T-helper 17 cell (primary cell): ENCODE data around the gene ANKLE1. TPM values are rescaled to one million over a fixed set of nuclear protein-coding genes. Genes with fewer than 3 reads are reported as not detected.

ENCODE experiments used
- ATAC-seq: fragments of 150-1000 bp; cut with Tn5 transposase; 2 replicates; pipeline ENCODE4 v1.10.0; 2021; ENCODE audit warnings: mild to moderate bottlenecking, moderate library complexity
- DNase-seq, 3 donors: peaks; one replicate each; pipeline versions ENCODE4 v3.0.0 to v3.0.0-alpha.2; 2020 to 2021
- H3K9me3 ChIP-seq: one replicate; pipeline ENCODE4 v1.7.0; 2013; ENCODE audit warnings: low read length, mild to moderate bottlenecking; ENCODE audit not compliant: control insufficient read depth, poor library complexity, severe bottlenecking
- H3K27ac Mint-ChIP-seq: one replicate; pipeline ENCODE4 v1.8.0; 2022; ENCODE audit warnings: mild to moderate bottlenecking, moderate library complexity, mixed read lengths
- H3K27me3 Mint-ChIP-seq: one replicate; pipeline ENCODE4 v1.8.0; 2022; ENCODE audit warnings: mixed read lengths
- H3K36me3 Mint-ChIP-seq: one replicate; pipeline ENCODE4 v1.8.0; 2022; ENCODE audit warnings: low read depth, mixed read lengths
- H3K4me1 Mint-ChIP-seq: one replicate; pipeline ENCODE4 v1.8.0; 2022; ENCODE audit warnings: mild to moderate bottlenecking, mixed read lengths
- H3K4me3 Mint-ChIP-seq: one replicate; pipeline ENCODE4 v1.8.0; 2022; ENCODE audit warnings: mild to moderate bottlenecking, moderate library complexity, mixed read lengths
- total RNA-seq, 4 donors: library from RNA in 2 of 4; stranded (reverse) in 2 of 4; gene quantifications; one replicate each; pipeline ENCODE4 v1.2.3 and lab custom pipeline; 2022 to 2026

The ANKLE1 gene
- total RNA-seq, 2 donors from 2014 or later: 1.4 to 2.0 TPM

DNA sequence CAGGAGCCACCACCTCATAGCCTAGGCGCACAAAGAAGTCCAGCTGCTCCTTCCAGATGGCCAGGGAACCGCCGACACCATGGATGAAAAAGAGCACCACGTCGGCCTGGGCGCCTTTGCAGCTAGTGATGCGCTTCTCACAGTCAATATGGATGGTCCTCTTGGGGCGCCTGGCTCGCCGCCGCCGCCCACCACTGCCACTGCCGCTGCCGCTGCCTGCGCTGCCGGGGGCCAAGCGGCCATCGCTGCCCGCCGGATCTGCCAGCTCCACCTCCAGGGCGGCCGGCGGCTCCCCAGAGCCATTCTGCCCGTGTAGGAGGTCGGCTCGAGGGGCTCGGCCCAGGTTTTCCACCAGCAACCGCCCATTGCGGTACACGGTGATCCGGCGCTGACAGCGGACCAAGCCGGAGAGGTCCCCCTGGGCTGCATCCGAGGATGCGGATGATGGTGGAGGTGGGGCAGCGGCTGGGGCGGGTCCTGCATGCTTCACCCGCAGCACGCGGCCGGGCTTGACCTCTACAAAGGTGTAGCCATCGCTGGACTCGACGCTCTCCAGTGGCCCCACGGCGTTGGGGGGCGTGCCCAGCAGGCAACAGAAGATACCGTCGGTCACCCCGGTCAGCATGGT is 19.4 kb downstream of the ANKLE1 start:
- H3K9me3 ChIP-seq: no peaks in the 10 kb centered on the region
- no peak for DNase-seq
- H3K36me3 Mint-ChIP-seq: no peaks in the 10 kb centered on the region
- H3K27ac Mint-ChIP-seq: no peak overlapping the region
- H3K4me1 Mint-ChIP-seq: peaks cover 14% of the 10 kb centered on the region
- ATAC-seq: no peak
- no peaks in the 10 kb centered on the region for H3K27me3 Mint-ChIP-seq
- H3K4me3 Mint-ChIP-seq: no peak overlapping the region

DNA sequence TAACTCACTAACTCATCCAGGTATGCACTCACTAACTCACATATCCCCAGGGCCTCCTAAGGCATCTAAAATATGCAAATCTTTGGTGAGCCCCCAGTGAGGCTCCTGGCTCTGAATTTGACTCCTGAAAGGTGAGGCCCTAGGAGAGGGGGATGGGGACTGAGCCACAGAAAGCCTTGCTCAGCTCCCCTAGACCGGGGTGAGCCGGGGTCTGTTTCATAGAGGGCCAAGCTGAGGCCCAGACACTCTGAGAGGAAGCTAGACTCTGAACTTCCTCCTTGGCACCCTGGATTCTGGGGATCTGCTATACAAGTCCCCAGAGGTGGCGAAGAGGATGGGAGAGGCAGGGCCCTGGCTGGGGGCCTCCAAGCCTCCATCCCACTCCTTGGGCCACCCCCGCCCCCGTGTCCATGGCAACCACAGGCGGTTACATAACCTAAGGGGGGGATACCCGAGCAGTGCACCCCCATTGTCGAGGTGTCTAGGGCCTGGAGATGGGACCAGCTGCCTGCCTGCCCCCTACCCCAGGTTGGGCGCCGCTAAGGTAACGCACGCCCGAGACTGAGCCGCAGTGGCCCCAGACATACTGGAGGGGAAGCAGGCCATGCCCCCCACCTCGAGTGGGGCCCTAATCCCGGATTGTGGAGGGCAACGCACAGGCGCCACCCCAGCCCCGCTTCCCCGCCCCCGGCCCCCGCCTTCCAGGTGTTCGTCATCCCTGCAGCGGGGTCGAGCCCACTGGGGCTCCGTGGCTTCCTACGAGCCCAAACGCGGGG is 20.9 kb downstream of the ANKLE1 start:
- H3K4me1 Mint-ChIP-seq: peaks cover 20% of the 10 kb centered on the region
- H3K36me3 Mint-ChIP-seq: no peaks in the 10 kb centered on the region
- no peaks in the 10 kb centered on the region for H3K9me3 ChIP-seq
- DNase-seq (no peak), ATAC-seq (no peak)
- H3K4me3 Mint-ChIP-seq: peak overlapping the region; percentile 87
- no peak overlapping the region for H3K27ac Mint-ChIP-seq
- no peaks in the 10 kb centered on the region for H3K27me3 Mint-ChIP-seq

DNA sequence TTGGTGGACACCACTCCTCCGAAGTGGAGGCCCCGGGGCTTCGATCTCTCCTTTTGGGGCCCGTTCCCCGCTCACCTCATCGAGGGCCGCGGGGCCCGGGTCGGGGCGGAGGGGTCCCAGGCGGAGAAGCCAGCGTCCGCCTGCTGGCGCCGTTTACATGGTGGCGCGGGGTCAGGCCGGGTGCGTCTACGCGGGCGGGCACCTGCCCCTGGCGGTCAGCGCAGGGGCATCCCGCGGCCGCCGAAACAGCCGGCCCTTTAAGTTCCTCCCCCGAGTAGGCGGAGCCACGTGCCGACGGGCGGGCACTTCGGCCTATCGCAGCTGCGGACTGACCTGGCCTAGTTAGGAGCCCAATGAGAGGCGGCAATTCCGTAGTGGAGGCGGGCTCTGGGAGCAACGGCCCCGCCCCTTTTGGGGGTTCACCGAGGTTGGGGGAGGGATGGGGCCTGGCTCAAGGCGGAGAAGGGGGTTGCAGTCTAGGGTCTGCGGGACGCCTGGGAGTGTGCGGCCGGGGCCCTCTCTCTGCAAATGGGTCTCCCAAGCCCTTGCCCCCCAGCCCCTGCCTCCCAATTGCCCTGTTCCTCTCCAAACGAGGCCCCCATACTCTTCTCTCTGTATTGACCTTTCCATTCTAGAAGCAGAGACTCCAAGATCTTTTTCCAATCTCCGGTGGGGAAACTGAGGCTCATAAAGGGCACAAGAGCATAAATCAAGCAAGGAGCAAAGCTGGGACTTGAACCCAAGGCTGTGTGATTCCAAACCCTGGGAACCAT is 21.7 kb downstream of the ANKLE1 start, which contains the start of gene ABHD8:
ABHD8 (minus strand) TSS at position 259 of the 773 bp plus-strand sequence. CDS start 1,809 bp downstream, outside the sequence.
- DNase-seq (peak; percentile 87 to 93 (median 89)), ATAC-seq (peak; percentile 80)
- no peaks in the 10 kb centered on the region for H3K27me3 Mint-ChIP-seq
- no peaks in the 10 kb centered on the region for H3K9me3 ChIP-seq
- H3K27ac Mint-ChIP-seq: peak within 1 kb of the TSS; percentile 71
- H3K4me3 Mint-ChIP-seq: peak within 1 kb of the TSS; percentile 87
- peaks cover 24% of the 10 kb centered on the region for H3K4me1 Mint-ChIP-seq
- H3K36me3 Mint-ChIP-seq: no peaks in the 10 kb centered on the region

DNA sequence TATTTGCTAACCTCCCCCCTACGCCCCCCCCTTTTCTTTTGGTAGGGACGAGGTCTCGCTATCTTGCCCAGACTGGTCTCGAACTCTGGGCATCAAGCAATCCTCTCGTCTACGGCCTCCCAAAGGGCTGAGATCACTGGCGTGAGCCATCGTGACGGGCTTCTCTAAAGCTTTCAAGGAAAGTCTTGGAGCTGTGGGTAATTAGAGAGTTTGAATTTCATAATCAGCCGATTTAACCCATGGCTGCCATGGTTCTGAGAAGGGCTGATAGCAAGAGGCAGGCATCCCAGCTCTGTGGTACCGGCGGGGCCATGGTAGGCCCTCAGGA is 22.2 kb downstream of the ANKLE1 start:
- H3K9me3 ChIP-seq: no peaks in the 10 kb centered on the region
- H3K27me3 Mint-ChIP-seq: no peaks in the 10 kb centered on the region
- peak overlapping the region; percentile 71 for H3K27ac Mint-ChIP-seq
- H3K4me3 Mint-ChIP-seq: peak overlapping the region; percentile 87
- DNase-seq: no peak
- no peak for ATAC-seq
- H3K4me1 Mint-ChIP-seq: peaks cover 24% of the 10 kb centered on the region
- no peaks in the 10 kb centered on the region for H3K36me3 Mint-ChIP-seq

DNA sequence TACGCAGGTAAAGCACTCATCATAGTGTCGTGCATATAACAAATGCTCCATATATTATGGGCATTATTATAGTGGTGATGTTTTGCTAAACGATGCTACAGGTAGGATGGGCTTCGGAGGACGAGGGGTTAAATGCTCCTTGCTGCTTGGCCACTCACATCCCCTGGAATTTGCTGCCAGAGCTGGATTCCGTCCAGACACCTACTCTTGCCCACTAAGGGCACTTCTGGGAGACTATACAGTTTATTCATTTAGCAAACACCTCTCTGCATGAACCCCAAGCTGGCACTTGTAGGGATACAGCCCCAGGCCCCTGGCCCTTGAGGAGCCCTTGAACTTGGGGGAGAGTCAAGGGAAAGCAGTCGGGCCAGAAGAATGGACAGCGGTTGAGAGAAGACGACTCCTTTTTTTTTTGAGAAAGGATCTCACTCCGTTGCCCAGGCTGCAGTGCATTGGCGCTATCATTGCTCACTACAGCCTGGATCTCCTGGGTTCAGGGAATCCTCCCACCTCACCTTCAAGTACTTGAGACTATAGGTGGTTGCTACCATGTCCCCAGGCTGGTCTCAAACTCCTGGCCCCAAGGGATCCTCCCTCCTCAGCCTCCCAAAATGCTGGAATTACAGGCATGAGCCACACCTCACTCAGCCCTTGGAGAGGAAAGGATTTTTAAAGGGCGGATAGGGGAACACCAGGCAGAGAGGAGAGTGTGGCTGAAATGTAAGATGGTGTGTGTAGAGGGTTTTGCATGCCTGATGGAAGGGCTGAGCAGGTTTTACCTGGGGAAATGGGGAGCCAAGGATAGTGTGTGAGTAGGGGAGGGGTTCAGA is 22.9 kb downstream of the ANKLE1 start:
- H3K9me3 ChIP-seq: no peaks in the 10 kb centered on the region
- Mint-ChIP-seq H3K27ac (peak overlapping the region; percentile 88), H3K36me3 (no peaks in the 10 kb centered on the region), H3K27me3 (no peaks in the 10 kb centered on the region), H3K4me3 (peak overlapping the region; percentile 21), H3K4me1 (peaks cover 30% of the 10 kb centered on the region)
- DNase-seq (no peak), ATAC-seq (no peak)

DNA sequence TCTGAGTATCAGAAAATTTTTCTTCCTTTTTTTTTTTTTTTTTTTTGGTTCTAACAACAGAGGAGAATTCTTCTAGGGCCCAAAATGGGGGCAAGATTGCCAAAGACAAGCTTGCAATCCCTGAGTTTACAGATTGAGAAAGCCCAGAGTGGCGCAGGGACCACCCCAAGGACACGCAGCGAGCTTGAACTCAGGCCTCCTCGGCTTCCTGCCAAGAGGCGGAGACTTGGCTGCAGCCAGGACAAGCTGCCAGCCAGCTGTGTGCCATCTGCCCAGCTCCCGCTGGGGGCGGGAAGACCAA is 23.5 kb downstream of the ANKLE1 start:
- Mint-ChIP-seq H3K36me3 (no peaks in the 10 kb centered on the region), H3K4me1 (peaks cover 33% of the 10 kb centered on the region)

DNA sequence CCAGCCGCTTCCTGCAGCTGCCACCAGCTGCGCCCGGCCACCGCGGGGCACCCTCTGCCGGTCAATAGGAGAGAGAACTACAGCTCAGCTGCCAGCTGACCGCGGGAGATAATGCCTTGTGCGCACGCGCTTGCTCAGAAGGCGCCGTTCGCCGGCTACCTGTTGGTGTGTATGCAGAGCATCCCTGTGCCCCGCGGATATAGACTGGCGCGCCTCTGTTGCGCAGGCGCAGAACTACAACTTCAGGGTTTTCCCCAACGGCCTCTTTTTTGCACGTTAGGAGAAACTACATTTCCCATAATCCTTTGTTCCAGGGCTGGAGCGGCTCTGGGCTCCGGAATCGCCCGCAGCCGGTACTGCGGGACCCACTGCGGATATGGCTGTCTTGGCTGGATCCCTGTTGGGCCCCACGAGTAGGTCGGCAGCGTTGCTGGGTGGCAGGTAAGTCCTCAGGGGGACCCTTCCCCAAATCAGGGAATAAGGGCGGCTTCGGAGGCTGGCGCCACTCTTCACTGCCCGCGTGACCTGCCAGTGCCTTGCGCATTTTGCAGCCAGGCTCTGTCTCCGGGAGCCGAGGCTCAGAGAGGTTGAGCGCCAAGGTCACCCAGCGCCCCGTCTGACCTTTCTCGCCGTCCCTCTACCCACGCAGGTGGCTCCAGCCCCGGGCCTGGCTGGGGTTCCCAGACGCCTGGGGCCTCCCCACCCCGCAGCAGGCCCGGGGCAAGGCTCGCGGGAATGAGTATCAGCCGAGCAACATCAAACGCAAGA is 24.0 kb downstream of the ANKLE1 start, which contains the start of gene MRPL34:
MRPL34 (plus strand) TSS at position 356 of the 768 bp plus-strand sequence; CDS start at position 377, 21 bp downstream.
- DNase-seq (peak; percentile 84 to 91 (median 87)), ATAC-seq (peak; percentile 63)
- Mint-ChIP-seq H3K27ac (peak within 1 kb of the TSS; percentile 88), H3K4me1 (peaks cover 36% of the 10 kb centered on the region), H3K4me3 (peak within 1 kb of the TSS; percentile 85), H3K27me3 (no peaks in the 10 kb centered on the region), H3K36me3 (no peaks in the 10 kb centered on the region)
- no peaks in the 10 kb centered on the region for H3K9me3 ChIP-seq

More for the DNA sequence above, 23.5 kb downstream of the ANKLE1 start:
- peak overlapping the region; percentile 85 for H3K4me3 Mint-ChIP-seq
- no peak for ATAC-seq
- H3K9me3 ChIP-seq: no peaks in the 10 kb centered on the region
- DNase-seq: no peak
- H3K27ac Mint-ChIP-seq: peak overlapping the region; percentile 88
- H3K27me3 Mint-ChIP-seq: no peaks in the 10 kb centered on the region

DNA sequence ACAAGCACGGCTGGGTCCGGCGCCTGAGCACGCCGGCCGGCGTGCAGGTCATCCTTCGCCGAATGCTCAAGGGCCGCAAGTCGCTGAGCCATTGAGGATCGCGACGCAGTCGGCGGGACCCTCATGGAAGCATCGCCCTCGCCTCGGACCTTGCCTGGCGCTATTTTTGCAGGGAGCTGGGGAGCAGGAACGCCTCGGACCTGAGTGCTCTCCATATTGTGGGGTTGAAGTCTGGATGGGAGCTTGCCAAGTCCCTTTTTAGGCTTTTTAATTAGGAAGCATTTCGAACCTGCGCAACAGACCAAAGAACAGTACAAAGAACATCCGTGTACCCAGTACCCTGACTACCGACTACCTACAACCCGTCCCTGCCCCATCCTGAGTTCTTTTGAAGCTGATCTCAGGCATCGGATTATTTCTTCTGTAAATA is 24.6 kb downstream of the ANKLE1 start:
- Mint-ChIP-seq H3K27me3 (no peaks in the 10 kb centered on the region), H3K27ac (peak overlapping the region; percentile 88), H3K4me1 (peaks cover 38% of the 10 kb centered on the region), H3K36me3 (no peaks in the 10 kb centered on the region), H3K4me3 (peak overlapping the region; percentile 85)
- ATAC-seq (no peak), DNase-seq (no peak)
- no peaks in the 10 kb centered on the region for H3K9me3 ChIP-seq

DNA sequence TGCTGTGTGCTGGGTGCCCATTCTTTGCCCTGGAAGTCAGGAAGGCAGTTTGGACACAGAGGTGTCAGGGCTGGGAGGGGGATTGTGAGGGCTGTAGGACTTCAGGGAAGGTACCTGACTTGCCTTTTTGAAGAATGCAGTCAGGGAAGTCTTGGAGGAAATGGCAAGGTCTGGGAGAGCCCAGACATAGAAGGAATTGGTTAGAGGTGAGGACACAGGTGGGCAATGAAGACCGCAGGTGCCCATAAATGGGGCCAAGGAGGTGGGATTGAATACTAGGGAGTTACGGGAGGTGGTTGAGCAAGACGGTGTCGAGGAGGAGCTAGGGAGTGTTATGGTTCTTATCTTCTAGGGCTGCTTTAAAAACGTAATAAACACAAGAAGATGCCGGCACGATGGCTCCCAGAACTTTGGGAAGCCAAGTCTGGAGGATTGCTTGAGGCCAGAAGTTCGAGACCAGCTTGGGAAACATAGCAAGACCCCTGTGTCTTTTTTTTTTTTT is 26.2 kb downstream of the ANKLE1 start:
- no peaks in the 10 kb centered on the region for H3K9me3 ChIP-seq
- DNase-seq (no peak), ATAC-seq (no peak)
- H3K36me3 Mint-ChIP-seq: no peaks in the 10 kb centered on the region
- H3K4me1 Mint-ChIP-seq: peaks cover 38% of the 10 kb centered on the region
- peak overlapping the region; percentile 79 for H3K4me3 Mint-ChIP-seq
- H3K27ac Mint-ChIP-seq: no peak overlapping the region
- H3K27me3 Mint-ChIP-seq: no peaks in the 10 kb centered on the region

DNA sequence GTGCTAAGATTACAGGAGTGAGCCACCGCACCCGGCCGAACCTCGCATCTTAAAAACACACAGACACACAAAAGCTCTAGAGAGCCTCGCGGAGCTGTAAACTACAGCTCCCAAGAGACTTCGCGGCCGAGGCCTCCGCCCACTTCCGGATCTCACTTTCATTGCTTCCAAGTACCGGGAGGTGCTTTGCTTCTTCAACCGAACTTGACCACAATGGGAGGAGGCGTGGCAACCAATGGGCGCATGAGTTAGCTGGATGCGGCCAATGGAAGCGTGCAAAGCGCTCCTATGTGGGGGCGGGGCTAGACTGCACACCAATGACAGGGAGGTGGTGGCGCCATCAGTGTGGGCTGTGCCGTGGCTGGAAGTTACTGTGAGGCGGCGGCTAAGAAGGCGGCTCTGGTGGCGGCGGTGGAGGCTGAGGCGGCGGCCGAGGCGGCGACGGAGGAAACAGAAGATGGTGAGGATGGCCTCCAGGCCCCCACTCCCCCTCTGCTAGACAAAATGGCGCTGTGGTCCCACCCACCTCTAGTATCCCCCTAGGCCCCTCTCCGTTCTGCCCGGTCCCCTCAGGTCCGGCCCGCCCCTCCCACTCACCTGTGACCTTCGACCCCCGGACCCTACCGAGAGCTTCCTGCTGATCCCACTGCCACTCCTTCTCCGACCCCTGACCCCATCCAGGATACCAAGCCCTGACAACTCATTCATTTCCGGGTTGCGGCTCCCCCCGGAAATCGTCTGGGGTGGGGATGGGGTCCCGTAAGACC is 27.7 kb downstream of the ANKLE1 start, which contains the start of gene DDA1:
DDA1 (plus strand) TSS at position 366 of the 767 bp plus-strand sequence; CDS start at position 458, 92 bp downstream.
- peak; percentile 94 to 98 (median 95) for DNase-seq

DNA sequence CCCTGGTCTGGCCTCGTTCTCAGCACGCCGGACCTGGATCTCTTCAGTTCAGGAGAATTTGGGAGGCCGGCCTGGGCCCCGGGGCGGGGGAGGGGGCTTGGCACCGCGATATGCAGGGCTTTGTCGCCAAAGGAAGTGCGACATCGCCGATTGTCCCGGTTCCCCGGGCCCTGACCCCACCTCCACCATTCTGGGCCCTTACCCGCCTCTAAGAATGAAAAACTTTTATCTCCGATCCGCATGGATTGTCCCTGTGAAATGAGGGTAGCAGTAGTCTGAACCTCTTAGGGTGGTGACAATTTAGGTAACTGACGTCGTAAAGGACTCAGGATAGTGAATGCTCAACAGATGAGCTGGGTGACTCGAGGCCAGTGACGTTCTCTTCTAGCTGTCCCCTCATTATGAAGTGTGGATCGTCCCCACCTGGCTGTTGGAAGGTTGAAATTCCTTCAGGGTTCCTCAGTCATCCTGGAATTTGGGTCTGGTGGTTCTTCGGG is 28.3 kb downstream of the ANKLE1 start:
- no peak for ATAC-seq
- Mint-ChIP-seq H3K4me3 (peak overlapping the region; percentile 97), H3K27me3 (no peaks in the 10 kb centered on the region), H3K4me1 (peaks cover 29% of the 10 kb centered on the region), H3K27ac (peak overlapping the region; percentile 91), H3K36me3 (no peaks in the 10 kb centered on the region)
- no peaks in the 10 kb centered on the region for H3K9me3 ChIP-seq
- DNase-seq: no peak

More for the DNA sequence above, 27.7 kb downstream of the ANKLE1 start, which contains the start of gene DDA1:
- H3K9me3 ChIP-seq: no peaks in the 10 kb centered on the region
- Mint-ChIP-seq H3K27me3 (no peaks in the 10 kb centered on the region), H3K4me1 (peaks cover 33% of the 10 kb centered on the region), H3K36me3 (no peaks in the 10 kb centered on the region), H3K27ac (peak within 1 kb of the TSS; percentile 91), H3K4me3 (peak within 1 kb of the TSS; percentile 97)
- ATAC-seq: peak; percentile 87
